Astrocyte of the cerebellum (primary cell): ENCODE measurements around the gene ARHGAP22.

ENCODE experiments used
- DNase-seq: peaks from one replicate; pipeline ENCODE4 v3.0.0-alpha.2; 2011; ENCODE audit warnings: low read depth
- H3K4me3 ChIP-seq: 2 replicates; pipeline ENCODE4 v1.5.1; 2011; ENCODE audit warnings: mild to moderate bottlenecking, low read depth, low read length, moderate library complexity
- in situ Hi-C: cut with HindIII; loops from 2 replicates; pipeline ENCODE4 v1.10.0; 2017; ENCODE audit warnings: low sequenced_read_pairs
- TF ChIP-seq, protein P1 (sequence below): IDR thresholded peaks from 2 replicates; pipeline ENCODE4 v1.5.1; 2012; ENCODE audit warnings: low read length, low read depth, moderate library complexity, mild to moderate bottlenecking; ENCODE audit errors: missing control alignments

ARHGAP22 gene

GRCh38 chr10:48557511-48558123, 47.3 kb downstream of the ARHGAP22 start:
- in situ Hi-C loops, result no loop called here
- no peak overlapping the region for H3K4me3 ChIP-seq
- TF ChIP-seq, protein P1, sequence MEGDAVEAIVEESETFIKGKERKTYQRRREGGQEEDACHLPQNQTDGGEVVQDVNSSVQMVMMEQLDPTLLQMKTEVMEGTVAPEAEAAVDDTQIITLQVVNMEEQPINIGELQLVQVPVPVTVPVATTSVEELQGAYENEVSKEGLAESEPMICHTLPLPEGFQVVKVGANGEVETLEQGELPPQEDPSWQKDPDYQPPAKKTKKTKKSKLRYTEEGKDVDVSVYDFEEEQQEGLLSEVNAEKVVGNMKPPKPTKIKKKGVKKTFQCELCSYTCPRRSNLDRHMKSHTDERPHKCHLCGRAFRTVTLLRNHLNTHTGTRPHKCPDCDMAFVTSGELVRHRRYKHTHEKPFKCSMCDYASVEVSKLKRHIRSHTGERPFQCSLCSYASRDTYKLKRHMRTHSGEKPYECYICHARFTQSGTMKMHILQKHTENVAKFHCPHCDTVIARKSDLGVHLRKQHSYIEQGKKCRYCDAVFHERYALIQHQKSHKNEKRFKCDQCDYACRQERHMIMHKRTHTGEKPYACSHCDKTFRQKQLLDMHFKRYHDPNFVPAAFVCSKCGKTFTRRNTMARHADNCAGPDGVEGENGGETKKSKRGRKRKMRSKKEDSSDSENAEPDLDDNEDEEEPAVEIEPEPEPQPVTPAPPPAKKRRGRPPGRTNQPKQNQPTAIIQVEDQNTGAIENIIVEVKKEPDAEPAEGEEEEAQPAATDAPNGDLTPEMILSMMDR, result no peak
- DNase-seq, result no peak

- no peak overlapping the region for H3K4me3 ChIP-seq
- in situ Hi-C loops, result no loop called here
- TF ChIP-seq, protein P1, result no peak
- DNase-seq, result no peak
These were observed 48.2 kb downstream of the ARHGAP22 start for GRCh38 chr10:48556713-48557112.

DNA sequence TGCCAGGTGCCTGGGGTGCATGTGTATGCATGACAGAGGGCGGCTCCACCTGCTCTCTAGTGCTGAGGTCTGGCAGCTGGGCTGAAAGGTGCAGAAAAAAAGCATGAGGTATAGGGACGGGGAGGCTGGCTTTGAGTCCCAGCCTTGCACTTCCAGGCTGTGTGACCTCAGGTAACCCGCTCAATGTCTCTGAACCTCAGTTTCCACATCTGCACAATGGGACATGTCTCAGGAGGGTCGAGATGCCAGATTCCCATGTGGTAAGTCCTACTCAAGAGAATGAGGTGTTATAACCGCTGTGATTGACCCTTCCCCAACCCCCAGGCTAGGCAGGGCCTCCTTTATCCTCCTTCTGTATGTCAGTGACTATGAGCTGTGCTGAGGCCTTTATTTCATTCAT, 48.8 kb downstream of the ARHGAP22 start:
- in situ Hi-C loops, result no loop called here

GRCh38 chr10:48555310-48556042, 49.4 kb downstream of the ARHGAP22 start:
- DNase-seq, result no peak
- in situ Hi-C loops, result no loop called here
- TF ChIP-seq, protein P1, result peak; percentile 2
- no peak overlapping the region for H3K4me3 ChIP-seq

More for the DNA sequence above, 48.8 kb downstream of the ARHGAP22 start:
- TF ChIP-seq, protein P1, result no peak
- H3K4me3 ChIP-seq, result no peak overlapping the region
- no peak for DNase-seq

GRCh38 chr10:48554656-48555055, 50.2 kb downstream of the ARHGAP22 start:
- no peak overlapping the region for H3K4me3 ChIP-seq
- in situ Hi-C loops, result no loop called here
- TF ChIP-seq, protein P1, result no peak

GRCh38 chr10:48554246-48554645, 50.6 kb downstream of the ARHGAP22 start:
- in situ Hi-C loops, result no loop called here
- TF ChIP-seq, protein P1, result no peak
- H3K4me3 ChIP-seq, result no peak overlapping the region
- no peak for DNase-seq

More at GRCh38 chr10:48554656-48555055, 50.2 kb downstream of the ARHGAP22 start:
- no peak for DNase-seq
